GM12891 (cell line): ENCODE results near the gene SEC61G.

Source experiments
- POLR2A ChIP-seq: IDR thresholded peaks from 2 replicates; pipeline ENCODE4 v1.6.1; 2011; ENCODE audit warnings: low read depth, low read length, control low read depth
- POLR2AphosphoS5 ChIP-seq: IDR thresholded peaks from 2 replicates; pipeline ENCODE4 v1.6.1; 2011; ENCODE audit warnings: low read depth, low read length, control low read depth
- POU2F2 ChIP-seq: IDR thresholded peaks from 2 replicates; pipeline ENCODE4 v1.6.1; 2011; ENCODE audit warnings: low read depth, mild to moderate bottlenecking, control low read depth, low read length, moderate library complexity

GRCh38 chr7:54769203-54769602, 10.2 kb upstream of the SEC61G start:
- TF ChIP-seq POLR2A (no peak), POLR2AphosphoS5 (no peak), POU2F2 (no peak)
